ENCODE data around the gene TSHR. TPM values are rescaled to one million over a fixed set of nuclear protein-coding genes. Genes with fewer than 3 reads are reported as not detected.

The TSHR gene
- total RNA-seq, 3 donors from 2014 or later: 0.24 to 0.47 TPM; not detected in 1

Other genes starting within 250 kb of the TSHR start
- 10 to 100 TPM; 17.1 to 22.7 (median 21.2) TPM for gene CEP128, start 13.9 kb upstream of the TSHR start, total RNA-seq